RWPE2 (cell line): ENCODE data around the gene TRIM31.

Experiments
- ATAC-seq: fragments of 200-7000 bp; cut with Tn5 transposase; 3 replicates; pipeline ENCODE4 v1.9.1; 2021; ENCODE audit warnings: low read depth
- DNase-seq: peaks from one replicate; pipeline ENCODE4 v3.0.0-alpha.2; 2020; ENCODE audit warnings: low spot score
- H3K27ac ChIP-seq: fragments of 450-650 bp; 2 replicates; pipeline ENCODE4 v1.5.1; 2017; ENCODE audit warnings: mild to moderate bottlenecking; ENCODE audit not compliant: poor library complexity, severe bottlenecking
- H3K27me3 ChIP-seq: fragments of 250-450 bp; sonication (Bioruptor Pico); 2 replicates; pipeline ENCODE4 v1.5.1; 2021; ENCODE audit warnings: mild to moderate bottlenecking, moderate library complexity; ENCODE audit not compliant: insufficient read depth, poor library complexity, severe bottlenecking
- H3K36me3 ChIP-seq: fragments of 250-450 bp; sonication (Bioruptor Pico); 2 replicates; pipeline ENCODE4 v1.5.1; 2020; ENCODE audit warnings: low read depth, mild to moderate bottlenecking, moderate library complexity
- H3K4me1 ChIP-seq: fragments of 250-450 bp; sonication (Bioruptor Pico); 2 replicates; pipeline ENCODE4 v1.5.1; 2021; ENCODE audit warnings: mild to moderate bottlenecking, moderate library complexity; ENCODE audit not compliant: insufficient read depth, poor library complexity, severe bottlenecking
- H3K4me3 ChIP-seq: fragments of 250-450 bp; sonication (Bioruptor Pico); 2 replicates; pipeline ENCODE4 v1.5.1; 2021; ENCODE audit warnings: mild to moderate bottlenecking, moderate library complexity; ENCODE audit not compliant: severe bottlenecking
- H3K9me3 ChIP-seq: fragments of 250-450 bp; sonication (Bioruptor Pico); 2 replicates; pipeline ENCODE4 v1.5.1; 2021; ENCODE audit warnings: mild to moderate bottlenecking, moderate library complexity; ENCODE audit not compliant: severe bottlenecking
- TF ChIP-seq, protein P1 (sequence below): fragments of 450-650 bp; IDR thresholded peaks from one replicate; pipeline ENCODE4 v1.5.1; 2017; ENCODE audit warnings: mild to moderate bottlenecking, moderate library complexity; ENCODE audit not compliant: poor library complexity, severe bottlenecking

Gene TRIM31

GRCh38 chr6:30092852-30093543 lies 19.9 kb downstream of the TRIM31 start:
- H3K36me3 ChIP-seq = no peaks in the 10 kb centered on the region
- DNase-seq (no peak), ATAC-seq (no peak)
- TF ChIP-seq, protein P1, sequence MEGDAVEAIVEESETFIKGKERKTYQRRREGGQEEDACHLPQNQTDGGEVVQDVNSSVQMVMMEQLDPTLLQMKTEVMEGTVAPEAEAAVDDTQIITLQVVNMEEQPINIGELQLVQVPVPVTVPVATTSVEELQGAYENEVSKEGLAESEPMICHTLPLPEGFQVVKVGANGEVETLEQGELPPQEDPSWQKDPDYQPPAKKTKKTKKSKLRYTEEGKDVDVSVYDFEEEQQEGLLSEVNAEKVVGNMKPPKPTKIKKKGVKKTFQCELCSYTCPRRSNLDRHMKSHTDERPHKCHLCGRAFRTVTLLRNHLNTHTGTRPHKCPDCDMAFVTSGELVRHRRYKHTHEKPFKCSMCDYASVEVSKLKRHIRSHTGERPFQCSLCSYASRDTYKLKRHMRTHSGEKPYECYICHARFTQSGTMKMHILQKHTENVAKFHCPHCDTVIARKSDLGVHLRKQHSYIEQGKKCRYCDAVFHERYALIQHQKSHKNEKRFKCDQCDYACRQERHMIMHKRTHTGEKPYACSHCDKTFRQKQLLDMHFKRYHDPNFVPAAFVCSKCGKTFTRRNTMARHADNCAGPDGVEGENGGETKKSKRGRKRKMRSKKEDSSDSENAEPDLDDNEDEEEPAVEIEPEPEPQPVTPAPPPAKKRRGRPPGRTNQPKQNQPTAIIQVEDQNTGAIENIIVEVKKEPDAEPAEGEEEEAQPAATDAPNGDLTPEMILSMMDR = no peak
- H3K4me3 ChIP-seq = no peak overlapping the region
- peaks cover 8% of the 10 kb centered on the region for H3K4me1 ChIP-seq
- no peak overlapping the region for H3K27ac ChIP-seq
- H3K27me3 ChIP-seq = no peaks in the 10 kb centered on the region
- H3K9me3 ChIP-seq = no peaks in the 10 kb centered on the region

- Histone ChIP-seq H3K4me1 (peaks cover 11% of the 10 kb centered on the region), H3K4me3 (no peak overlapping the region), H3K27ac (no peak overlapping the region), H3K27me3 (no peaks in the 10 kb centered on the region), H3K9me3 (no peaks in the 10 kb centered on the region), H3K36me3 (no peaks in the 10 kb centered on the region)
- TF ChIP-seq, protein P1 = no peak
- DNase-seq = no peak
- peak; percentile 89 for ATAC-seq
Observed at GRCh38 chr6:30091577-30092381, 21.1 kb downstream of the TRIM31 start.

GRCh38 chr6:30087876-30088275 lies 25.0 kb downstream of the TRIM31 start:
- no peak overlapping the region for H3K27ac ChIP-seq
- no peak overlapping the region for H3K4me3 ChIP-seq
- ATAC-seq = no peak
- no peak for DNase-seq
- no peaks in the 10 kb centered on the region for H3K36me3 ChIP-seq
- H3K27me3 ChIP-seq = no peaks in the 10 kb centered on the region
- peaks cover 11% of the 10 kb centered on the region for H3K4me1 ChIP-seq
- TF ChIP-seq, protein P1 = no peak
- H3K9me3 ChIP-seq = no peaks in the 10 kb centered on the region

GRCh38 chr6:30077218-30077617 lies 35.7 kb downstream of the TRIM31 start:
- no peak for ATAC-seq
- TF ChIP-seq, protein P1 = no peak
- H3K27me3 ChIP-seq = no peaks in the 10 kb centered on the region

More at GRCh38 chr6:30077218-30077617, 35.7 kb downstream of the TRIM31 start:
- no peak for DNase-seq
- no peak overlapping the region for H3K4me3 ChIP-seq
- no peaks in the 10 kb centered on the region for H3K36me3 ChIP-seq
- H3K27ac ChIP-seq = peak overlapping the region; percentile 85
- no peaks in the 10 kb centered on the region for H3K9me3 ChIP-seq
- H3K4me1 ChIP-seq = peaks cover 15% of the 10 kb centered on the region
